Mesendoderm (in vitro differentiated cells): Measurements from ENCODE around the gene LMF1.

Source experiments
- DNase-seq: peaks from one replicate; pipeline ENCODE4 v3.0.0; 2013
- H2AK5ac ChIP-seq: 2 replicates; pipeline ENCODE4 v1.6.1; 2013; ENCODE audit warnings: low read length, inconsistent platforms
- H2BK120ac ChIP-seq: 2 replicates; pipeline ENCODE4 v1.6.1; 2013; ENCODE audit warnings: low read depth, mild to moderate bottlenecking, low read length, moderate library complexity, mixed read lengths
- H2BK15ac ChIP-seq: replicated peaks from 2 replicates; pipeline ENCODE4 v1.6.1; 2013; ENCODE audit warnings: low read depth, mild to moderate bottlenecking, moderate library complexity
- H2BK5ac ChIP-seq: 2 replicates; pipeline ENCODE4 v1.6.1; 2013; ENCODE audit warnings: low read length, inconsistent platforms
- H3K18ac ChIP-seq: 2 replicates; pipeline ENCODE4 v1.6.1; 2013; ENCODE audit warnings: mild to moderate bottlenecking, low read length, mixed read lengths
- H3K23ac ChIP-seq: one replicate; pipeline ENCODE4 v1.6.1; 2013; ENCODE audit warnings: low read length
- H3K27ac ChIP-seq: 2 replicates; pipeline ENCODE4 v1.5.1; 2013; ENCODE audit warnings: low read depth, mild to moderate bottlenecking, inconsistent platforms, low read length, moderate library complexity
- H3K27me3 ChIP-seq: 2 replicates; pipeline ENCODE4 v1.6.1; 2013; ENCODE audit warnings: low read length, control low read depth, mild to moderate bottlenecking, inconsistent platforms; ENCODE audit not compliant: insufficient read depth, poor library complexity
- H3K36me3 ChIP-seq: 2 replicates; pipeline ENCODE4 v1.6.1; 2013; ENCODE audit warnings: low read length, inconsistent platforms; ENCODE audit not compliant: control insufficient read depth, insufficient read depth
- H3K4ac ChIP-seq: one replicate; pipeline ENCODE4 v1.6.1; 2013; ENCODE audit warnings: low read depth, mild to moderate bottlenecking, low read length, moderate library complexity
- H3K4me1 ChIP-seq: 2 replicates; pipeline ENCODE4 v1.6.1; 2013; ENCODE audit warnings: low read depth, low read length, inconsistent platforms; ENCODE audit not compliant: control insufficient read depth
- H3K4me2 ChIP-seq: 2 replicates; pipeline ENCODE4 v1.6.1; 2013; ENCODE audit warnings: low read length
- H3K4me3 ChIP-seq: 2 replicates; pipeline ENCODE4 v1.5.1; 2013; ENCODE audit warnings: mild to moderate bottlenecking, low read length
- H3K56ac ChIP-seq: one replicate; pipeline ENCODE4 v1.6.1; 2013; ENCODE audit warnings: low read length
- H3K79me1 ChIP-seq: 2 replicates; pipeline ENCODE4 v1.6.1; 2013; ENCODE audit warnings: low read length, inconsistent platforms
- H3K79me2 ChIP-seq: 2 replicates; pipeline ENCODE4 v1.6.1; 2013; ENCODE audit warnings: mild to moderate bottlenecking, low read length; ENCODE audit not compliant: control insufficient read depth, insufficient read depth
- H3K9ac ChIP-seq: 2 replicates; pipeline ENCODE4 v1.6.1; 2013; ENCODE audit warnings: low read length, inconsistent platforms
- H4K5ac ChIP-seq: one replicate; pipeline ENCODE4 v1.6.1; 2013; ENCODE audit warnings: low read length
- H4K8ac ChIP-seq: one replicate; pipeline ENCODE4 v1.6.1; 2013; ENCODE audit warnings: low read depth, mild to moderate bottlenecking, control low read depth, low read length, moderate library complexity
- WGBS: extraction: QIAGEN DNeasy Blood & Tissue Kit; methylation state at CpG from one replicate; pipeline ENCODE4 v1.1.7; 2013; ENCODE audit warnings: low lambda C conversion rate, missing lambda C conversion rate; ENCODE audit not compliant: insufficient coverage; ENCODE audit errors: extremely low coverage; 5-methylcytosine and 5-hydroxymethylcytosine counted together

Gene LMF1

DNA sequence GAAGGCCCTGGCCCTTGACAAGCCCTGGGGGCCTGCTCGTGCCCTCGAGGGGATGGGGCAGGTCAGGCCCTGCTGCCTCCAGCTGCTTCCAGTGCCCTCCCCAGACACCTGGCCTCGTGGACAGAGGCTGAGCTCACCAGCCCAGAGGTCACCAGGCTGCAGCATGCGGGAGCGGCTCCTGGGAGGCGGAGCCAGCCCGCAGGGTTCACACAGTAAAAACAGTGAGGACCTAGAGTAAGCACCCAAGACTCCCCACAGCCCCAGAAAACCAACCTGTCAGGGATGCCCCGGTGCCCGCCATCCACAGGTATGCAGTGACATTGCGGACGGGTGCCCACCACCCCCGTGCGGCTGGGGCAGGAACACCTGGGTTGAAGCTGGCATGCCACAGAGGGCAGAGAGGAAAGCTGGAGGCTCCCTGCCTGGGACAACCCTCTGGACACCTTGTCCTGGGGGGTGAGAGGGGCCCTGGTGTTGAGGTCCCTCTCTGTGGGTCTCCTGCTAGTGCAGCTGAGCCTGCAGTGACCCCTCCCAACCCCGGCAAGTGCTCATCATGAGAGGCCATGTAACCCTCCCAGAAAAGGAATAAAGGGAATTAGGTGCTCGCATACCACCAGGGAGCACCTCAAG lies 62.1 kb downstream of the LMF1 start:
- no peak overlapping the region for H3K18ac ChIP-seq
- no peak overlapping the region for H3K4ac ChIP-seq
- H3K23ac ChIP-seq = no peak overlapping the region
- no peak overlapping the region for H3K4me3 ChIP-seq
- H4K8ac ChIP-seq = no peak overlapping the region
- no peak overlapping the region for H2BK5ac ChIP-seq
- H2AK5ac ChIP-seq = no peak overlapping the region
- H3K4me1 ChIP-seq = no peaks in the 10 kb centered on the region
- no peak overlapping the region for H2BK15ac ChIP-seq
- H3K79me1 ChIP-seq = no peaks in the 10 kb centered on the region
- H3K4me2 ChIP-seq = no peak overlapping the region
- H3K27me3 ChIP-seq = no peaks in the 10 kb centered on the region
- no peak overlapping the region for H3K56ac ChIP-seq
- no CpG with 5 or more reads among the region's 15 CpGs for WGBS
- no peak overlapping the region for H3K27ac ChIP-seq
- H4K5ac ChIP-seq = no peak overlapping the region
- DNase-seq = no peak
- H3K36me3 ChIP-seq = no peaks in the 10 kb centered on the region
- no peak overlapping the region for H3K9ac ChIP-seq
- H3K79me2 ChIP-seq = no peaks in the 10 kb centered on the region
- no peak overlapping the region for H2BK120ac ChIP-seq

DNA sequence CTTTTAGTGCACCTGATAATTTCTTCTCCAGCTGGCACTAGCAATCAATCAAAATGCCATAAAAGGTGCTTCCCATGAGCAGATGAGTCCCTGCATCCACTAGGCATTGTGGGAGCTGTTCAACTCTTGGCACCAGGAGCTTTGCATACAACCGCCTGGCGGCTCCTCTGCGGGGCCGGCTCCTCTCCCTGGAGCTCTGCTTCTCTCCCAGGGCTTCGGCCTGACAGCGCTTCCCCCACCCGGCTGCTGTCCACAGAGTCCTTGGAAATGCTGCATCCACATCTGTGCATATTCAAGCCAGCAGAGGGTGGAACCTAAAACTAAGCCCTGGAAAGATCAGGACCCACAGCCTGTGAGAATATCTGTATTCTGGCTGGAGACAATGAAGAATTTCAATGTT lies 62.9 kb downstream of the LMF1 start:
- WGBS = no CpG with 5 or more reads among the region's 7 CpGs
- Histone ChIP-seq H3K27ac (no peak overlapping the region), H3K23ac (no peak overlapping the region), H2BK15ac (no peak overlapping the region), H2BK120ac (no peak overlapping the region), H3K36me3 (no peaks in the 10 kb centered on the region), H3K4me2 (no peak overlapping the region), H3K79me2 (no peaks in the 10 kb centered on the region), H3K79me1 (no peaks in the 10 kb centered on the region), H3K56ac (no peak overlapping the region), H2BK5ac (no peak overlapping the region), H3K18ac (no peak overlapping the region), H4K8ac (no peak overlapping the region), H3K4ac (no peak overlapping the region), H4K5ac (no peak overlapping the region), H3K27me3 (no peaks in the 10 kb centered on the region), H3K4me3 (no peak overlapping the region), H3K9ac (no peak overlapping the region), H3K4me1 (no peaks in the 10 kb centered on the region), H2AK5ac (no peak overlapping the region)
- DNase-seq = no peak

DNA sequence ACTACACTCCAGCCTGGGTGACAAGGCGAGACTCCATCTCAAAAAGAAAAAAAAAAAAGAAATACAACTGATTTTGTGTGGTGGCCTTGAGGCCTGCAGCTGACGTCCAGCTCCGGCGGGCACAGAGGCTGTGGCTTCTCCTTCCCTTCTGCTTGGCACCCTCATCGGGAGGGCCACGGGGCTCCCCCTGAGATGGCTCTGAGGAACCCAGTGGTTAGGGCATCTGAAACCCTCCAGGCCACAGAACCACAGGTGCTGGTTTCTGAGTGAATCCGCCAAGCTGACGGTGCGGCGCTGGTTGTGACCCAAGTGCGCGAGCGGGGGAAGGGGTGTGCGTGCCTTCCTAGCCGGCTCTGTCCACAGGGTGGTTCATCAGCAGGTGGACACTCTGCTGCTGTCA lies 63.4 kb downstream of the LMF1 start:
- no peaks in the 10 kb centered on the region for H3K79me2 ChIP-seq
- no peak overlapping the region for H2BK120ac ChIP-seq
- H3K27ac ChIP-seq = no peak overlapping the region
- H2BK5ac ChIP-seq = no peak overlapping the region
- no peak overlapping the region for H3K4me2 ChIP-seq
- DNase-seq = no peak
- H3K9ac ChIP-seq = no peak overlapping the region
- H3K4me3 ChIP-seq = no peak overlapping the region
- H3K4me1 ChIP-seq = no peaks in the 10 kb centered on the region
- H3K4ac ChIP-seq = no peak overlapping the region
- H3K18ac ChIP-seq = no peak overlapping the region
- no peaks in the 10 kb centered on the region for H3K79me1 ChIP-seq
- no CpG with 5 or more reads among the region's 15 CpGs for WGBS
- H3K27me3 ChIP-seq = no peaks in the 10 kb centered on the region
- no peak overlapping the region for H2AK5ac ChIP-seq
- no peaks in the 10 kb centered on the region for H3K36me3 ChIP-seq
- H3K56ac ChIP-seq = no peak overlapping the region
- no peak overlapping the region for H3K23ac ChIP-seq
- no peak overlapping the region for H4K5ac ChIP-seq
- H4K8ac ChIP-seq = no peak overlapping the region
- no peak overlapping the region for H2BK15ac ChIP-seq

DNA sequence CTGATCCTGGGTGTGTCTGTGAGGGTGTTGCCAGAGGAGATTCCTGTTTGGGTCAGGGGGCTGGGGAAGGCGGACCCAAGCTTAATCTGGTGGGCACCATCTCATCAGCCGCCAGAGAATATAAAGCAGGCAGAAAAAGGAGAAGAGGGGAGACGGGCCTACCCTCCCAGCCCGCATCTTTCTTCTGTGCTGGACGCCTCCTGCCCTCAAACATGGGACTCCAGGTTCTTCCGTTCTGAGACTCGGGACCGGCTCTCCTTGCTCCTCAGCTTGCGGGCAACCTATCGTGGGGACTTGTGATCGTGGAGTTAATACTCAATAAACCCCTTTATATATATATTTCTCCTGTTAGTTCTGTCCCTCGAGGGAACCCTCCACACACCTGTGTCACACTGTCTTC lies 64.5 kb downstream of the LMF1 start:
- no CpG with 5 or more reads among the region's 12 CpGs for WGBS
- H3K23ac ChIP-seq = no peak overlapping the region
- H3K4me3 ChIP-seq = no peak overlapping the region
- H3K4me1 ChIP-seq = no peaks in the 10 kb centered on the region
- no peak overlapping the region for H3K18ac ChIP-seq
- no peak overlapping the region for H3K56ac ChIP-seq
- H4K8ac ChIP-seq = no peak overlapping the region
- H3K79me1 ChIP-seq = no peaks in the 10 kb centered on the region
- H3K79me2 ChIP-seq = no peaks in the 10 kb centered on the region
- no peak overlapping the region for H3K4me2 ChIP-seq
- H3K4ac ChIP-seq = no peak overlapping the region
- H4K5ac ChIP-seq = no peak overlapping the region
- no peak overlapping the region for H2BK15ac ChIP-seq
- no peaks in the 10 kb centered on the region for H3K36me3 ChIP-seq
- no peak overlapping the region for H2BK120ac ChIP-seq
- no peak overlapping the region for H2AK5ac ChIP-seq
- H3K27me3 ChIP-seq = no peaks in the 10 kb centered on the region
- no peak for DNase-seq
- no peak overlapping the region for H3K27ac ChIP-seq
- no peak overlapping the region for H3K9ac ChIP-seq
- H2BK5ac ChIP-seq = no peak overlapping the region

DNA sequence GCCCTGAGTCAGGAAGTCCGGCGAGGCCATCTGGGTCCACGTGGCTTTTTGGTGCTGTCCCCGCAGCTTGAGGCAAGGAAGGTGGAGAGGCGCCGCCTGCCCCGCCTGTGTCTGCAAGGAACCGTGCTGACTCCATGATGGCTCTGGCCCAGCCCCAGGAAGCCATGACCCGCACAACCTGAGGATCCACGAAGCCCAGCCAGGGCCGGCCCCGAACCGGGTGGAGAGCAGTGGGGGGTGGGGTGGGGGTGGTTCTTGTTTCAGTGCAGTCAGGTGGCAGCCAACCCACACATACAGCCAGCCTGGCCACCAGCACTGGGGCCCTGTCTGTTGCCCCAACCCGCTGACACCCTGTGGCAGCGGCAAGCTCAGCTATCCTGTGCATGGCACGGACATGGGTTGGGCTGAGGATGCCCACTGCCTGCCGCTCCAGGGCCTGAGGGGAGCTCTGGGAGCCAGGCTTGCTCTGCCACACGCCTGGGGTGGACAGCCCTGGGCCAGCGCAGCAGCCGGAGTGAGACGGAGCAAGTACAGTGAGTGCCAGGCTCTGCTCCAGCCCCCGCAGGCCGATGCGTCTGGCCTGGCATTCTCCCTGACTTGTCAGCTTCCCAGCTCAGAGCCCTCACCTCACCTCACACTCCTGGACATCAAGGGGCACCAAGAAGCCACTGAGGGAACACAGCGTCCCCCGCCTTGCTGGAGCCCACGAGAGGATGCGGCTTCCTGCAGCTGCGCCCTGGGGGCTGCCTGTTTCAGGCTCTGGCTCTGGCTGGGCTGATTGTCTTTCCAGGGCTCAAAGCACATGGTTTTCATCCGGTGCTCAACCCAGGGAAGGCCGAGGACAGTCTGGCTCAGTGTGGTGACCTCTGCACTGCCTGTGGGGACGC lies 68.8 kb downstream of the LMF1 start:
- no peak for DNase-seq
- Histone ChIP-seq H2BK5ac (no peak overlapping the region), H3K56ac (no peak overlapping the region), H3K4me2 (no peak overlapping the region), H3K18ac (no peak overlapping the region), H3K79me1 (no peaks in the 10 kb centered on the region), H3K36me3 (no peaks in the 10 kb centered on the region), H2AK5ac (no peak overlapping the region), H3K4me3 (no peak overlapping the region), H4K8ac (no peak overlapping the region), H3K9ac (no peak overlapping the region), H3K4me1 (no peaks in the 10 kb centered on the region), H2BK15ac (no peak overlapping the region), H3K27me3 (no peaks in the 10 kb centered on the region), H3K79me2 (no peaks in the 10 kb centered on the region), H2BK120ac (no peak overlapping the region), H4K5ac (no peak overlapping the region), H3K23ac (no peak overlapping the region), H3K27ac (no peak overlapping the region), H3K4ac (no peak overlapping the region)
- WGBS = no CpG with 5 or more reads among the region's 32 CpGs
